G401.6 (cell line): ENCODE results near the gene MGST2.

ENCODE experiments used
- FAIRE-seq: peaks from 2 replicates; lab custom pipeline; 2012; peaks lifted over from hg19 to GRCh38; lab: Jason Lieb, UNC

Gene MGST2

DNA sequence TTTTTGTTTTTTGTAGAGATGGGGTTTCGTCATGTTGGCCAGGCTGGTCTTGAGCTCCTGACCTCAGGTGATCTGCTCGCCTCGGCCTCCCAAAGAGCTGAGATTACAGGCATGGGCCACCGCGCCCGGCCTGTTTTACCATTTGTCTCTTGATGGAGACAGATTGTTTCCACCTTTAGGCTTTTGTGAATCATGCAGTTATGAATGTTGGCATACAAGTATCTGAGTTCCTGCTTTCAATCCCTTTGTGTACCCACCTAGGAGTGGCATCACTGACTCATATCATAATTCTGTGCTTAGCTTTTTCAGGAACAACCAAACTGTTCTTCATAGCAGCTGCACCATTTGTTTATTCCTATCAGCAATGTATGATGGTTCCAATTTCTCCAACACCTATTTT, 20.2 kb upstream of the MGST2 start:
- no peak for FAIRE-seq

DNA sequence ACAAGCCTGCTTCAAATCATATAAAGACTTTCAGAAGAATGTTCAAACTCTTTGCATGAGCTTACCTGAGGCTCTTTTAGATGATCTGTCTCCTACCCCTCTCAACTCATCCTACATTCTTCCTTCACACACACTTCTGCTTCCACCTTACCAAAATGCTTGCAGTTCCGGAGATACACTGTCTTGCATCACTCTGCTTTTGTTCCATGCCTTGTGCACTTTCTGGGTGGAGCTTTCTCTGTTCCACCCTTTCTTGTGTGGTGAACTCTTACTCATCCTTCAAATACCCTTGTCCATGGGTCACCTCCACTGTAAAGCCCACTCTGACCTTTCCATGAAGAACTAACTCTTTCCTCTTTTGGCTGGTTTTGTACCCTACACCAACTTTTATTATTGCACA, 18.4 kb upstream of the MGST2 start:
- FAIRE-seq, result no peak

DNA sequence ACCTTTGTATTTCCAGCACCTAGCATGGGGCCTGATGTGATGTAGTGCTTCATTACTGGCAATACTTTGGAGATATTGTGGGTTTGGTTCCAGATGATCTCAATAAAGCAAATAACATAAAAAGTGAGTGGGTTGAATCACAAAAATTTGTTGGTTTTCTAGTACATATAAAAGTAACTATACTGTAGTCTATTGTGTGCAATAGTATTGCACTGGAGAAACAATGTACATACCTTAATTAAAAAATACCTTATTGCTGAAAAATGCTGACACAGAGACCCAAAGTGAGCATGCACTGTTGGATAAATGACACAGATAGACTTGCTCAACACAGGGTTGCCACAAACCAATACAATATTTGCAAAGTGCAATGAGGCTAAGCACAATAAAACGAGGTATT, 17.7 kb upstream of the MGST2 start:
- FAIRE-seq, result no peak

DNA sequence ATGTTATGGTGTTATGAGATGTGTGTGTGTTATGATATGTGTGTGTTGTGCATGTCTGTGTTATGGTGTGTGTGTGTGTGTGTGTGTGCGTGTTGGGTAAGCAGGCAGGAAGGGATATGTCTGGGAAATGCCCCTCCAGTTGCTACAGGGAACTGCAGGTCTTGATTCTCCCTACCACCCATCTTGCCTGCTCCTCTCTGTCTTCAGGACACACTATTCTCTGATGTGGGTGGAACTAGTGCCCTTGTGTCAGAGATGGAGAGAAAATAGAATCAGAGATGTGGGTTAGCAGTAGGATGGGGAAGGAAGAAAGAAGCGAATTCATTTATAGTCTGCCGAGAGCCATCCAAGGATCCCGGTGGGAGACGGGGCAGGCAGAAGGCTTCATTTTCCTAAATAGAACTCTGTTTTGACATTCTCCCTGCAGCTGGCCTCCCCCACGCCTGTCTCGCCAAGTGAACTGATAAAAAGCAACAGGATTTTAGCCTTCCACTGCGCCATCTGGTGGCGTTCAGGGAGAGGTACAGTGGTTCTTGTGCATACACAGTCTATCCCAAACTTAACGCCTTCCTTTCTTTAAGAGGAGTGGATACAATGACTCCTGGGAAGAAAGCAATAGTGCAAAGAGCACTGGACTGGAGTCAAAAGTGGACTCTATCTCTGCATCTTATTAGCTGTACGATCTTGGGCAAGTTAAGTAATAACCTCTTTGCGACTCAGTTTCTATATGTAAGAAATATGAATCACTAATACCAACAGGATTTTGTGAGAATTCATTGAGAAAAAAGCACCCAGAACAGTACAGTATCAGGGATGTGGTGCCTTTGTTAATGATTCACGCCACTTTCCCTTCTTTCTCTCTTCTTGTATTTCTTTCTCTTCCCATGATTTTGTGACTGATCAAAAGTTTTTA, 14.1 kb upstream of the MGST2 start:
- peak; percentile 27 for FAIRE-seq

DNA sequence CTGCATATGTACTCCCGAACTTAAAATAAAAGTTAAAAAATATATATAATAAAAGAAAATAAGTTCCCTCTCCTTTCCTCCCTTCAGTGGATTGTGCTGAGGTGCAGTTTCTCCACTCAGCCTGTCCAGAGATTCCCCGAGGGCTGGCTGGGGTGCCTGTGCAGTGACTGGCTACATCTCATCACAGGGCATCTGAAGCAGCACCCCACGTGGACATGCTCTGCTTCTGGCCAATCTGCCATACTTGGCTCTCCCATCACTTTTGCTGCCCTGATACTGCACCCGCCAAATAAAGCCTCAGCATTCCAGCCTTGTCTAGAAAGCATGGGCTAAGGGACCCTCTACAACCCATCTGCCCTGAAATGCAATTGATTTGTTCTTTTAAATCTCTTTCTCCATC, 11.1 kb upstream of the MGST2 start:
- FAIRE-seq, result no peak

DNA sequence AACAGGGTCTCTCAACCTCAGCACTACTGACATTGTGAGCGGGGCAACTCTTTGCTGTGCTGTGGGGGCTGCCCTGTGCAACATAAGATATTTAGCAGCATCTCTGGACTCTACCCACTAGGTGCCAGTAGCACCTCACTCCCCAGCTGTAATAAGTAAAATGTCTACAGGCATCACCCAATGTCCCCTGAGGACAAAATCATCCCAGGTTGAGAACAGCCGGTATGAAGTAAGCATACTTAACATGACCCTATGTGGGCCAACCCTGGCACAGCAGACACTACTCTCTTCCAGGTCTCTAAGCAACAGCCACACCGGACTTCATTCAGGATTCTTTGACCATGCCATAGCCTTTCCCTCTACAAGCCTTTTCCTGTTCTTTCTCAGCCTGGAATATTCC, 10.5 kb upstream of the MGST2 start:
- no peak for FAIRE-seq

DNA sequence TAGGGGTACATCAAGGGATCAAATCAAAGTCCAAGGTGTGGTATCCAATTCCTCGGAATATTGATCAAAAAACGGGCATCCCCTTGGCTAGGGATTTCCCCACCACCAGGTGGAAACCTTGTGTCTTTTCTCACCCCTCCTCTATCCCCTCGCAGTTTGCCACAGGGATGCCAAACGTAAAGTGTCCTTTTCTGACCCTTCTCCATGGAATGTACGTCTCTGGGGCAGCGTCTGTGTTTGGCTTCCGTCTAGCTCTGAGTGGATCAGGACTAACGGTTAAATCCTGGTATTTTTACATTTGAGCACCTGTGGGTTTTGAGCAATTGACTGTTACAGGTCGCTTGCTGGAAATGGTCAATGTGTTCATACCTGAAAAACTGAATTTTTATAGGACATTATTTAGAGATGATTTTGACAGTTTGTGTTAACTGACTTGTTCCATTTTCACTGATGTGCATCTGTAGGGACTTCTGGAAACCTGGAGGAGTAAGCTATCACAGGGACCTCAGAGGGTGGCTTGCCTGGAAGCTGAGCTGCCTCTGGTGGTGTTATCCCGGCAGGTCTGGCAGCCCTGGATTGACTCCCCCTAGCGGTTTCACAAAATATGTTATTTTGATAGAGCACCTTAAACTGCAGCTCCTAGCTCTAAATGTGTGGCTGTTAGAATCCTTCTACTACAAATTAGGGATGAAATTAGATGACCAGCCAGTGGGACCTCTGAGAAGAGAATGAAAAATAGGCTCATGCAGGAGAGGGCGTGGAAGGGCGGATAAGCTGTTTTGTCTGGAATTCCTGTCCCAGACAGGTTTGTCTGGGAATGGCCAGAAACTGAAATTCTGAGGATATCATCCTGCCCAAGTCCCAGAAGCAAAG, 8.8 kb upstream of the MGST2 start:
- peak; percentile 59 for FAIRE-seq

DNA sequence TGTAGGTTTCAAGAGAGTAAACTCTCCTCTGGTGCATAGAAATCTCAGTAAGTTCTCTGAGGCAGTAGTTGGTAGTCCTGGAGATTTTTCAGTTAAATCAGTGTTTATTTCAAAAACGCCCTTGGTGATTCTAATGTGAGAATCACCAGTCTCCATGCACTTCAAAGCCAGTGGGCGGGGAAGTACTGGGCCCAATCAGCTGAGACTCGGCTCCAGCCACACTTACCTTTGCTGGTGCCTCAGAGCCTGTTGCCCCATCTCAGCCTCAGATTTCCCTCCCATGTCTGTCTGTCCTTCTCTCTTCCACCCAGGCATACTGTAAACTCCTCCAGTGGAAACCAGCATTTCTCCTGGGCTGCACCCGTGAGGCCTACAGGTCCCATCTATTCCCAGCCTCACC, 7.4 kb upstream of the MGST2 start:
- no peak for FAIRE-seq

DNA sequence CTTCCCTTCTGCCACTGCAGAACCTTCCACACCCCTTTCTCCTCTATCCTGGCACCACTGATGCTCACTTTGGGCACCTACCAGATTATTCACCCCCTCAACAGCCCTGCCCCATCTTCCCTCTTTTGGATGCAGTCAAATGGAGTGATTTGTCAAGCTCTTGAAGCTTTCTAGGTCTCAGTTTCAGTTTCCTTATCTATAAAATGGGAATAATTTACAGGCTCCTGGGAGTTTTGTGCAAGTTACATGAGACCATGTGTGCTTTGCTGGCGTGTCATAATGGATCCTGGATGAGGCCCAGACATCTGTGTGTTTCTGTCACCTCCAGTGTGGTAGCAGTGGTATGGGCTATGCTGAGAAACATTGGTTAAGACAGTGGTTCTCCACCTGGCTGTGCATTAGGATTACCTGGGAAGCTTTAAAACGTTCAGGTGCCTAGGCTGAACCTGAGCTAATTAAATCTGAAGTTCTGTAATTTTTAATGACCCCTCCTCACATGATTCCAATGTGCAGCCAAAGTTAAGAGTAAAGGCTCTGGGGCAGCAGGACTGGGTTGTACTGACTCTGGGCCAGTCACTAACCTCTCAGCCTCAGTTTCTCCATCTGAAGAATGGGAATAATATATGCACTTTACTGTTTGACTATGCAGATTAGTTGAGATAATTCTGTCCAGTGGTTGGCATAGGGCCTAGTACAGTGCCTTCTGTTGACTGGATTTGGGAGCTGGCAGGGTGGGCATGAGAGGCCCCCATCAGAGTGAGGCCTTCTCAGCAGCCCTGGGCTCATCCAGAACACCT, 6.8 kb upstream of the MGST2 start:
- no peak for FAIRE-seq

DNA sequence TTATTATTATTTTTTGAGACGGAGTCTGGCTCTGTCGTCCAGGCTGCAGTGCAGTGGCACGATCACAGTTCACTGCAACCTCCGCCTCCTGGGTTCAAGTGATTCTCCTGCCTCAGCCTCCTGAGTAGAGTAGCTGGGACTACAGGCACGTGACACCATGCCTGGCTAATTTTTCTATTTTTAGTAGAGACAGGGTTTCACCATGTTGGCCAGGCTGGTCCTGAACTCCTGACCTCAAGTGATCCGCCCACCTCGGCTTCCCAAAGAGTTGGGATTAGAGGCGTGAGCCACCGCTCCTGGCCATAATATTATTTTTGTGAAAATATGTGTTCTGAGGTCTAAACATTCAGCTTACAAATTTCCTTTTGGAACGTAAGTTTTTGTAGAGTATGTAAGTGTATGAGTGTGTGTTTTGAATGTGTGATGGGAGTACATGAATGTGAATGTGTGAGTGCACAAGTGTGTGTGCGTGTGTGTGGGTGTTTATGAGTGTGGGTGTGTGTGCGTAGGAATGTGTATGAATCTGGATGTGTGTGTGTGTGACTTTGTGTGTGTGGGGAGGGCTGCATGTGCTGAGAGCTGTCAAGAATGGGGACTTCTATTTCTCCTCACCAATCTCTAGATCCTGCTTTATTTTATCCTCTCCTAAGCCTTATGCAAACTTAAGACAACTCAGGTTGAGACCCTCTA, 5.7 kb upstream of the MGST2 start:
- no peak for FAIRE-seq

DNA sequence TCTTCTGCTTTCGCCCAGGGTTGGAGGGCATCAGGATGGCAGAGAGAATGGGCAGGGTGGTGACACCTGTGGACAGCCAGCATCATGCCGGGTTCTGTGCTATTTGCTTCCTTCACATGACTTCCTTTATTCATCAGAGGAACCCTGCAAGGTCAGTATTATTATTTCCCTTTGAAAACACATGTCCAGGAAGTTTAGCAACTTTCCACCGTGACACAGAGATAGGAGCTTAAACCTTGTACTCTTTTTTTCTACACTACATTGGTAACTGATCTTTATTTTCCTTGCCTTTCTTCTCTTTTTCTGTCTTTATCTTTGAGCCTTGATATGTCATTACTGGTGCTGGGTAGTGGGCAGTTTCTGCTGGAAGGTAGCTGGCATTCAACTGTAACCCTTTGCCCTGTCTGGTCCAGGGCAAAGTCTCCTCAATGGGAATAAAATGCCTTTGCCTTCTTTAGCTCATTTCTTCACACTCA, 5.0 kb upstream of the MGST2 start:
- no peak for FAIRE-seq

DNA sequence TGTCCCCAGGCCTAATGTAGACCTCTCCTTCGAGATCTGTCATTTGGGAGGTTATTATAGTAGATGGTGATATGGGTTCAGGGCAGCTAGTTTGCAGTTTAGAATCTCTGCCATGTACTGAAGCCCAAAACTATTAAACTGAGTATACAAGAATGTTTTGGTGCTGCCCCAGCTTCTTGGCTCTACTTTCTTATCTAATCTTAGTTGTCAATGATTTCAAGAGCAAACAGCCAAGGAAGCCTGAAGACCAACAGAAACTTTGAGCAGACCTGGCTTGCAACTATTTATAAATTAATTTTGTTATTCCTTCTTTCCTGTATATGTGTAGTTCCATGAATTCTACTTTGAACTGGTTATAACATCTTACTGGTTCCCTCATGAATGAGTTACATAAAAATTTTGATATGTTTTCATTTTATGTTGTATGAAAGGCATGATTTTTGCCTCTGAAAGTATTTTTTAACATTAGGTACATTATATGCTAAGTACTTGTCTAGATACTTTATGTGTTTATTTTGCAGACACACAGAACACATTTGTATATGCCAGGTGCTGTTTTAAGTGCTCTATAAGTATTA, 2.0 kb upstream of the MGST2 start:
- no peak for FAIRE-seq

DNA sequence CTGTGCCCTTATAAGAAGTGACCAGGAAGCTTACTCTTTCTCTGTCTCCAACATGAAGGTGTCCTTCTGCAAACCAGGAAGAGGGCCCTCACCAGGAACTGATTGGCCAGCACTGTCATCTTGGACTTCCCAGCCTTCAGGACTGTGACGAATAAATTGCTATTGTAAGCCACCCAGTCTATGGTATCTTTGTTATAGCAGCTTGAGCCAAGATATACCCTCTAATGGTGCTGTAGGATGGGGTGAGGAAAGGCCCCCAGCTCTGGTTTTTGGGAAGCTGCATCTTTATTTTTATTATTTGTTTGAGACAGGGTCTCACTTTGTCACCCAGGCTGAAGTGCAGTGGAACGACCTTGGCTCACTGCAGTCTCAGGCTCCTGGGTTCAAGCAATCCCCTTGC, 1.2 kb upstream of the MGST2 start:
- no peak for FAIRE-seq

DNA sequence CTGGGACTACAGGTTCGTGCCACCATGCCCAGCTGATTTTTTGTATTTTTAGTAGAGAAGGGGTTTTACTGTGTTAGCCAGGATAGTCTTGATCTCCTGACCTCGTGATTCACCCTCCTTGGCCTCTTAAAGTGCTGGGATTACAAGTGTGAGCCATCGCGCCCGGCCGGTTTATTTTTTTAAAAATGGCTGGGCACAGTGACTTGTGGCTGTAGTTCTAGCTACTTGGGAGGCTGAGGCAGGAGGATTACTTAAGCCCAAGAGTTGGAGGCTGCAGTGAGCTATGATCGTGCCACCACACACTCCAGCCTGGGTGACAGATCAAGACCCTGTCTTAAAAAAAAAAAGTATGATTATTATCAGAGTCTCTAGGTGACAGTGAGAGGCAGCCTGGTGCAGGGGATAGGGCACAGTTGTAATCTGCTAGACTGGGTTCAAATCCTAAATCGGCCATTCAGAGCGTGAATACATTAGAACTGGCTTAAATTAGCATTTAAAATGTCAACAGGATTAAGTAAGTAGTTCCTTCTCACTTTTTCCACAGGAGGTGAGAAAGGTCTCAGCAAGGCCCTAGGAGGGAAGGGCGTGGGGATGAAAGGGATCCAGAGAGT, 435 bp upstream of the MGST2 start:
- no peak for FAIRE-seq

DNA sequence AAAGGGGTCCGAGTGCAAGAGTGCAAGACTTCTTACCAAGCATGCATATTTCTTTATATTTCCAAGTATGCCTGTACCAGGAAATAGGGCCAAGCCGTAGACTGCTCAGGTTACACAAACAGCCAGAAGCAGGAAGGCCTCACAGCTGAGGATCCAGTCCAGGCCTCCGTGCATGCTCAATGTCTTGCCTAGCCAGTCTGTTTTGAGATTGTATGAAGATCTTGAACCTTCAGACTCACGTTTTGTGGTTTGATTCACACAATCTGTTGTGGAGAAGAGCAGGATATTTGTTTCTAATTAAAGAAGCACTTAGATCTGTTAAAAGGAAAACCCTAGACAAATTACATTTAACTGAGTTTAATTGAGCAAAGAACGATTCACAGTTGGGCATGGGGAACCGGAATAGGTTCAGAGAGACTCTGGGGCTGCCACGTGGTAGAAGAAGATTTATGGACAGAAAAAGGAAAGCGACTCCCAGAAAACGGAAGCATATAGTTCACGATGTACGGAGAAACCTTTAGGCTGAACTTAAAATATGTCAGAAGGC, 1.2 kb downstream of the MGST2 start:
- no peak for FAIRE-seq

DNA sequence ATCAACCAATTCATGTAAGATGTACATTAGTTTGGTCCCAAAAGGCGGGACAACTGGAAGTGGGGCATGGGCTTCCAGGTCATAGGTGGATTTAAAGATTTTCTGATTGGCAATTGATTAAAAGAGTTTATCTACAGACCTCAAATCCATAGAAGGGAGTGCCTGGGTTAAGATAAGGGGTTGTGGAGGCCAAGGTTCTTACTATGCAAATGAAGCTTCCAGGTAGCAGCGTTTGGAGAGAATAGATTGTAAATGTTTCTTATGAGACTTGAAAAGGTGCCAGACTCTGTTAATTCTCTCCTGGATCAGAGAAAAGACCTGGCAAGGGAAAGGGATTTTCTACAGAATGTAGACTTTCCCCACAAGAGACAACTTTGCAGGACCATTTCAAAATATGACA, 2.4 kb downstream of the MGST2 start:
- no peak for FAIRE-seq

DNA sequence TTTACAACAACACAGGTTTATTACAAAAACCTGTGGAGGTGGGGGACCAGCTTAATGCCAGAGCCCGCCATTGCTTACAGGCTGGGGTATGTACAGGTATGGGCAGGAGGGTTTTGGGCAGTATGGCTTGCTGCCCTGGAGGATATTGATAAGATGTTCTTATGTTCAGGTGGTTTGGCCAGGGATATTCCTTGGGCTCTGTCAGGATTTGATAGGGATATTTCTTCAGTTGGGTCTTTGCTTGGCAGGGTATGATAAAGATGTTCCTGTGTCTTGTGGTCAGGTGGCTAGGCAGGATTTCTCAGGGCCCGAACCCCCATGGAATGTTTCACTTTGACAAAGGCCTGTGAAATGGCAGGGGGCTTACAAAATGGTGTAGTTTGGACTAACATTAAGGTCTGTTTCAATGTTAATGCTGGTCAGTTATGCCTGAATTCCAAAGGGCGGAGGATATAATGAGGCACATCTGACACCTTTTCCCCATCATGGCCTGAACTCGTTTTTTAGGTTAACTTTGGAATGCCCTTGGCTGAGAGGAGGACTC, 3.1 kb downstream of the MGST2 start:
- no peak for FAIRE-seq

DNA sequence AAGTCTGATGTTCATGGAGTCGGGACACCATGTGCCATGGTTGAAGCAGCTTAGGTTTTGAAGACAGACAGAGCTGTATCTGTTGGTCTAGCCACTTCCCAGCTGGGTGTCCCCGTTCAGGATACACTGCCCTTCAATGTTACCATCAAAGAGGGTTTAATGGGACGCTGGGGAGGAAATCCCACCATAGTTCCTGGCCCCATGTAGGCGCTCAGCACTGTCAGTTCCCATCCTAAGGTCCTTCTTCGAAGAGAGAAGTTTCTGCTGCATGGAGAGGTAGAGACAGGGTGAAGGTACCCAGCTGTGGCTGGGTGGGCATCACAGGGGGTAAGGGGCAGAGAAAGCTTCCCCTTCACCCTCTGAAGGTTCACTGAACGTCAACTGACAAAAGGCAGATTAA, 3.7 kb downstream of the MGST2 start:
- no peak for FAIRE-seq

DNA sequence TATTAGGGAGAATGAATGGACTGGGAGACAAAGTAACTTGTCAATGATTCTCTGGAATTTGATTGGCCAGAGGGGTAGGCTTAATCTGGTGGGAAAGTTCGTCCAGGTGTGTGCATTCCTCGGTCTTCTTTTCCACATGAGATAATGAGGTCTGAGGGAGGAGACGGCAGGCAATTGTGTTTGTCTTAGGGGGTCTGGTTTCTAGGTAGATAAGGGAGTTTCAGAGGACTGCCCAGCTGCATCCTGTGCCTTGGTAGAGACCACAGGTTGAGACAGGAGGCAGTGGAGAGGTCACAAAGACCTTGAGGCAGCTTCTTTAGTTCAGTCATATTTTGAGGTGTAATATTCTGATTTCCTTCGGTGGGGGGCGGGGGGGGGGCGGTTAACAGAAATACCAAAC, 4.3 kb downstream of the MGST2 start:
- no peak for FAIRE-seq

DNA sequence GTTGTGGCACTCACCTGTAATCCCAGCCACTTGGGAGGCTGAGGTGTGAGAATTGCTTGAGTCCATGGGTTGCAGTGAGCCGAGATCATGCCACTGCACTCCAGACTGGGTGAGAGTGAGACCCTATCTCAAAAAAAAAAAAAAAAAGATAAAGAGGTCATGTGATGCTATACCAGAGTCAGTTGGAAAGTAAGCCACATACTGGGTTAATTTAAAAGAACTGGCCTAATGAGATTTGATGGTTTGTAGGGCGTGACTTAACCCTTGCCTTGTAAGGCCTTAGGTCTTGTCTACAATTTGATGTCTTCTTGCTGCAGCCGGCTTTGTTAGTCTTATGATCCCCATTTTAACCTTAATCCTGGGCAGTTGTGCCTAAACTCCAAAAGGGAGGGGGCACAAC, 5.2 kb downstream of the MGST2 start:
- FAIRE-seq, result no peak

DNA sequence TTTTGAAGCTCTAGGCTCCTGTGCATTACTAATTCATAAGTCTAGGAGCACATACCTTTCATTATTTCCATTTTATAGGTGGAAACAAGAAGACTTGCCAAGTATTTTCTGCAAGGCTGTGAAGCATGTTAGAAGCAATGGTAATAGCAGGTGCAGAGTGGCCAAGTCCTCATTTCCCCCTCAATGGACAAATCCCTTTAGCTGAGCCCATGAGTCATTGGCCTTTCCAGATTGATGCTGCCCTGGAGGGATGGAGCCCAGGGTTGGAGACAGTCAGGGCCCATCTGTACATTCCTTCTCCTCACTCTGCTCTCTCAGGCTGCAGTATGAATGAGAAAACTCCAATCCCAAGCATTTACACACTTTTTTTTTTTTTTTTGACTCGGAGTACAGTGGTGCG, 6.6 kb downstream of the MGST2 start:
- no peak for FAIRE-seq
